ENCODE measurements around the gene ISLR.

DNA sequence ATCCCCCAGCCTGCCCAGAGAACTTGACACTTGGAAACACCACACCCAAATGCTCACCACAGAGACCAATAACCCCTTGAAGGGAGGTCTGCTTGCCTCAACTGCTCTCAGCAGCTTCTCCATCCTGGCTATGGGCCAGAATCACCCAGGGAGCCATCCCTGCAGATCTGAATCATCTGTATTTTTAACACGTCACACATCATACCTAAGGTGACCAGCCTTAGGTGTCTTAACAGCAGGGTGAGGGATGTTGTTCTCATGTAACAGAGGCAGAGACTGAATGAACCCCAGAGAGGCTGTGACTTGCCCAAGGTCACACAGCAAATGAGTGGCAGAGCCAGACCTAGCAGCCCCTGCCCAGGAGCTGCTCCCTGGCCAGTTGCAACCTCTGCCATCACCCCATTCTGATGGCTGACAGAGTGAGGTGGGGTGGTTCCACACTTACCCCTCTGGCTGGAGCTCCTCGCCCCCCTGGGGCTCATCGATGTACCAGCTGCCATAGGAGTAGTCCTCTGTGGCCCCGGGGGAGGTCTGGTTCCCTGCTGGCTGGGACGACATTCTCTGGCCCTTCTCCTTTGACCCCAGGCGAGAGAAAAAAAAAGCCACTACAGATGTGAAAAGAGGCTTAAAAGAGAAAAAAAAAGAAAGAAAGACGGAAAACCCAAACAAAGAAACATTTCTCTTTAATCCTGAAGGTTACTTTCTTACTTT, 28.4 kb downstream of the ISLR start:
- TF ChIP-seq, protein P1, sequence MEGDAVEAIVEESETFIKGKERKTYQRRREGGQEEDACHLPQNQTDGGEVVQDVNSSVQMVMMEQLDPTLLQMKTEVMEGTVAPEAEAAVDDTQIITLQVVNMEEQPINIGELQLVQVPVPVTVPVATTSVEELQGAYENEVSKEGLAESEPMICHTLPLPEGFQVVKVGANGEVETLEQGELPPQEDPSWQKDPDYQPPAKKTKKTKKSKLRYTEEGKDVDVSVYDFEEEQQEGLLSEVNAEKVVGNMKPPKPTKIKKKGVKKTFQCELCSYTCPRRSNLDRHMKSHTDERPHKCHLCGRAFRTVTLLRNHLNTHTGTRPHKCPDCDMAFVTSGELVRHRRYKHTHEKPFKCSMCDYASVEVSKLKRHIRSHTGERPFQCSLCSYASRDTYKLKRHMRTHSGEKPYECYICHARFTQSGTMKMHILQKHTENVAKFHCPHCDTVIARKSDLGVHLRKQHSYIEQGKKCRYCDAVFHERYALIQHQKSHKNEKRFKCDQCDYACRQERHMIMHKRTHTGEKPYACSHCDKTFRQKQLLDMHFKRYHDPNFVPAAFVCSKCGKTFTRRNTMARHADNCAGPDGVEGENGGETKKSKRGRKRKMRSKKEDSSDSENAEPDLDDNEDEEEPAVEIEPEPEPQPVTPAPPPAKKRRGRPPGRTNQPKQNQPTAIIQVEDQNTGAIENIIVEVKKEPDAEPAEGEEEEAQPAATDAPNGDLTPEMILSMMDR (IDR thresholded peaks at IDR 0.05 in 2 of 3, conservative IDR thresholded peaks at IDR 0.05 in 1 of 3; ENCODE audit: borderline replicate concordance in 1 of 3, insufficient read depth in 1 of 3, low read depth in 2 of 3, low read length in 2 of 3): no peak
- TF ChIP-seq POLR2A (IDR thresholded peaks at IDR 0.05; ENCODE audit: borderline replicate concordance, extremely low read depth, insufficient read depth, insufficient read length): no peak
- no peak for TF ChIP-seq SP1 (IDR thresholded peaks at IDR 0.05; ENCODE audit: low read depth)
- TF ChIP-seq POLR2AphosphoS5 (IDR thresholded peaks at IDR 0.05; ENCODE audit: low read depth, low read length): no peak
- TF ChIP-seq ZFX (IDR thresholded peaks at IDR 0.05): no peak
- no peak for TF ChIP-seq SRF (IDR thresholded peaks at IDR 0.05; ENCODE audit: low read depth)
- no peak for TF ChIP-seq ELF1 (IDR thresholded peaks at IDR 0.05; ENCODE audit: borderline replicate concordance, low read depth)
- TF ChIP-seq CBX3 (IDR thresholded peaks at IDR 0.05; ENCODE audit: low read depth): no peak
- TF ChIP-seq EZH2phosphoT487 (IDR thresholded peaks at IDR 0.05; ENCODE audit: borderline replicate concordance): no peak

Data from HCT116 (cell line).